HEK293 (cell line): ENCODE results near the gene DPP6.

ENCODE experiments used
- ATF2 ChIP-seq: fragments of 450-650 bp; formaldehyde crosslinking; IDR thresholded peaks from 2 replicates; pipeline ENCODE4 v1.5.1; 2016; ENCODE audit warnings: missing biosample characterization, missing genetic modification characterization, low read depth
- CTCF ChIP-seq: fragments of 450-650 bp; formaldehyde crosslinking; IDR thresholded peaks from 2 replicates; pipeline ENCODE4 v1.5.1; 2016; ENCODE audit warnings: missing biosample characterization, missing genetic modification characterization
- SALL2 ChIP-seq: fragments of 450-650 bp; formaldehyde crosslinking; IDR thresholded peaks from 2 replicates; pipeline ENCODE4 v1.5.0; 2017; ENCODE audit warnings: missing biosample characterization, mild to moderate bottlenecking, missing genetic modification characterization, borderline replicate concordance
- ZNF398 ChIP-seq: fragments of 450-650 bp; formaldehyde crosslinking; IDR thresholded peaks from 2 replicates; pipeline ENCODE4 v1.5.1; 2017; ENCODE audit warnings: missing biosample characterization, missing genetic modification characterization

- no peak for TF ChIP-seq CTCF (tag by site-specific recombination)
- TF ChIP-seq SALL2 (tag by site-specific recombination): no peak
- TF ChIP-seq ATF2 (tag by site-specific recombination): no peak
- TF ChIP-seq ZNF398: no peak
Measured at GRCh38 chr7:154748089-154748786, 696.0 kb downstream of the DPP6 start.
